Measurements from ENCODE around the gene BTBD7.
"Not testable (repeated sequence)": the region's sequence is repeated elsewhere in the genome, so short reads cannot be mapped to it uniquely, and the experiment has no call there.

BTBD7 gene

DNA sequence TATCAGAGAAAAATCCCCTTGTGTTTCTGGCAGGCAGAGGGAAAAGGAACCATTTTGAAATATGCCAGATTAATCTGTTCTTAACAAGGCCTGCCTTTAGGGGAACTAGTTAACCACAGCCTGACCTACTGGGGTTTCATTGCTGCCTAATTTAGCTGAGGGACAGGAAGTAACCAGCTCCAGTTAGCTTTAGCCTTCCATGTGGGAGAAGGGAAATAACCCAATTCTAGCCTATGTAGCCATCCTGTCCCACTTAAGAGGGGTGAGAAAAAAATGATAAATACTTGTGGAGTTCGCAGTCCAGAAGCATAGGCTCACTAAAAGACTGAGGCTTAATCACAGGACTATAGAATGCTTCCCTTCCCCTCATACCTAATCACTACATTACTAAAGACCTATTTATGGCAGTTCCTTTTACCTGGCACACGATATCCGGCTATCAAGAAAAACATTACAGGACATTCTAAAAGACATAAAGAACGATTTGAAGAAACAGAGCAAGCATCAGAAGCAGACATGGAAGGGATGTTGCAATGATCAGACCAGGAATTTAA is 37.0 kb upstream of the BTBD7 start:
- Histone ChIP-seq H3K9me3 (replicated peaks; ENCODE audit: insufficient read depth, low read length) (no peaks in the 10 kb centered on the region), H2AFZ (ENCODE audit: low read length) (peak overlapping the region; percentile 91), H3F3A (ENCODE audit: insufficient read depth, low read length) (no peaks in the 10 kb centered on the region), H3K36me3 (replicated peaks; ENCODE audit: insufficient read depth, low read length) (no peaks in the 10 kb centered on the region), H3K9ac (ENCODE audit: low read length) (peak overlapping the region; percentile 35; the same call in 1 of the 2 replicates), H4K20me1 (ENCODE audit: insufficient read depth, low read length) (no peaks in the 10 kb centered on the region), H3K4me3 (ENCODE audit: low read length) (no peak overlapping the region), H3K4me2 (ENCODE audit: low read depth, low read length) (peak overlapping the region; percentile 57), H3K27ac (ENCODE audit: low read length) (peak overlapping the region; percentile 74), H3K4me1 (ENCODE audit: low read length) (peaks cover 17% of the 10 kb centered on the region), H3K9me2 (replicated peaks; ENCODE audit: insufficient read depth, low read length) (no peaks in the 10 kb centered on the region), H3K79me2 (ENCODE audit: low read length) (no peaks in the 10 kb centered on the region), H3K27me3 (replicated peaks; ENCODE audit: insufficient read depth, low read length) (no peaks in the 10 kb centered on the region)
- TF ChIP-seq, protein P1, sequence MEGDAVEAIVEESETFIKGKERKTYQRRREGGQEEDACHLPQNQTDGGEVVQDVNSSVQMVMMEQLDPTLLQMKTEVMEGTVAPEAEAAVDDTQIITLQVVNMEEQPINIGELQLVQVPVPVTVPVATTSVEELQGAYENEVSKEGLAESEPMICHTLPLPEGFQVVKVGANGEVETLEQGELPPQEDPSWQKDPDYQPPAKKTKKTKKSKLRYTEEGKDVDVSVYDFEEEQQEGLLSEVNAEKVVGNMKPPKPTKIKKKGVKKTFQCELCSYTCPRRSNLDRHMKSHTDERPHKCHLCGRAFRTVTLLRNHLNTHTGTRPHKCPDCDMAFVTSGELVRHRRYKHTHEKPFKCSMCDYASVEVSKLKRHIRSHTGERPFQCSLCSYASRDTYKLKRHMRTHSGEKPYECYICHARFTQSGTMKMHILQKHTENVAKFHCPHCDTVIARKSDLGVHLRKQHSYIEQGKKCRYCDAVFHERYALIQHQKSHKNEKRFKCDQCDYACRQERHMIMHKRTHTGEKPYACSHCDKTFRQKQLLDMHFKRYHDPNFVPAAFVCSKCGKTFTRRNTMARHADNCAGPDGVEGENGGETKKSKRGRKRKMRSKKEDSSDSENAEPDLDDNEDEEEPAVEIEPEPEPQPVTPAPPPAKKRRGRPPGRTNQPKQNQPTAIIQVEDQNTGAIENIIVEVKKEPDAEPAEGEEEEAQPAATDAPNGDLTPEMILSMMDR (IDR thresholded peaks at IDR 0.05; ENCODE audit: low read length) = no peak
- TF ChIP-seq EZH2phosphoT487 (IDR thresholded peaks at IDR 0.05; ENCODE audit: low read length) (no peak), EZH2 (optimal IDR thresholded peaks at IDR 0.05; ENCODE audit: low read depth, low read length) (no peak)
- DNase-seq = peak; percentile 45

DNA sequence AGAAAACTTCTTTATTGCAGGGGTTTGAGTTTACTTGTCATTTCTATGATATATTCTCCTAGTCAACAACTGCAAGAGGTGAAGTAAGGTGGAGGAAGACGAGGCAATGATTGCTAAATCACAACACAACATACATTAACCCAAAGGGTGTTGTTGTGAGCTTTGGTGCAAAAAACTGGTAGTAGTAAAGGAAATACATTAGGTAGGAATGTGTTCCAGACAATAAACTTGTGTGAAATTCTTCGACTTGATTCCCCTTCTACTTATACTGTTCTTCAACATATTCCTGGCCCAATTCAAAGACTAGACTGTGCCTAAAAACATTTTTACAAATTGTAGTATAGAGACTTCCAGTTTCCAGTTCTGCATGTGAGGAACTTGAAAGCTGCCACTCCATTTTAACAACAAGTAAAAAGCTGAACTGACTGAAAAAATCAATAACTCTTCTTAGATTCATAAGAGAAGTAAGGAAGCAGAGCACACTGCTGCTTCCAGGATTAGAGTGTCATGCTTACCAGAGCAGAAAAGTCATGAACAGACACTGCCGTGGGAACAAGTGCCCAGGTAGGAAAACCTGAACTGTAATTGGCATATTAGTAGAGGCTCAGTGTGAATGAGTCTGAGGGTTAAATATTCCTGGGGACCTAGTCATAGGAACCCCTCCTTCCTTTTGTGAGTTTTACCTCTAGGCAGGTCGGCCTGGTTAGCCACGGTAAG is 36.3 kb upstream of the BTBD7 start:
- Histone ChIP-seq H3K4me3 (ENCODE audit: low read length) (peak overlapping the region; percentile 10; the same call in 1 of the 2 replicates), H3K9me3 (replicated peaks; ENCODE audit: insufficient read depth, low read length) (no peaks in the 10 kb centered on the region), H3K9me2 (replicated peaks; ENCODE audit: insufficient read depth, low read length) (no peaks in the 10 kb centered on the region), H4K20me1 (ENCODE audit: insufficient read depth, low read length) (no peaks in the 10 kb centered on the region), H3K36me3 (replicated peaks; ENCODE audit: insufficient read depth, low read length) (no peaks in the 10 kb centered on the region), H3K27ac (ENCODE audit: low read length) (peak overlapping the region; percentile 74), H3K9ac (ENCODE audit: low read length) (peak overlapping the region; percentile 35; the same call in 1 of the 2 replicates), H3K4me1 (ENCODE audit: low read length) (peaks cover 17% of the 10 kb centered on the region), H3K27me3 (replicated peaks; ENCODE audit: insufficient read depth, low read length) (no peaks in the 10 kb centered on the region), H3K79me2 (ENCODE audit: low read length) (no peaks in the 10 kb centered on the region), H3F3A (ENCODE audit: insufficient read depth, low read length) (no peaks in the 10 kb centered on the region), H2AFZ (ENCODE audit: low read length) (peak overlapping the region; percentile 91), H3K4me2 (ENCODE audit: low read depth, low read length) (peak overlapping the region; percentile 57; the same call in 1 of the 2 replicates)
- TF ChIP-seq, protein P1 (IDR thresholded peaks at IDR 0.05; ENCODE audit: low read length) = no peak
- TF ChIP-seq EZH2phosphoT487 (IDR thresholded peaks at IDR 0.05; ENCODE audit: low read length) = no peak
- TF ChIP-seq EZH2 (optimal IDR thresholded peaks at IDR 0.05; ENCODE audit: low read depth, low read length) = no peak
- no peak for DNase-seq

- H3K9me3 ChIP-seq (replicated peaks; ENCODE audit: insufficient read depth, low read length); H3K9me2 ChIP-seq (replicated peaks; ENCODE audit: insufficient read depth, low read length): not testable (repeated sequence)
Measured at GRCh38 chr14:93354873-93355272, 22.0 kb upstream of the BTBD7 start.

DNA sequence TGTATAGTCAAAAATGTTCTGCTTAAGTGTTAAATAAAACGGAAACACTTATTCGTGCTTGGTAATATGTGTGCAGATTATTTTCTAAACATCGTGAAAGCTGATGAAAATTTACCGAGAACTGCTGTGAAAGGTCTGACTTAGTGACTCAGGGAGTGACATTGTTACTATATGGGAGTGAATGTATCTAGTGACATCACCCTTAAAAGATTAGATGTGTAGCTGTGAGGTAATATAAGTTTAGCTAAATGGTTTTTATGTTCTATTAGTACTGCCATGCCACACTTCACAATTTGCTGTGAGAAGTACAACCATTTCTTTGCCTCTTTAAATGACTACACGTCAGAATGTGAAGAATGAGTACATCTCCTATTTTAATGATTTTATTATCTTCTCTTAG is 15.5 kb upstream of the BTBD7 start:
- H3K9ac ChIP-seq (ENCODE audit: low read length) = no peak overlapping the region
- H3K4me1 ChIP-seq (ENCODE audit: low read length) = no peaks in the 10 kb centered on the region
- H3K9me2 ChIP-seq (replicated peaks; ENCODE audit: insufficient read depth, low read length) = no peaks in the 10 kb centered on the region
- H2AFZ ChIP-seq (ENCODE audit: low read length) = no peak overlapping the region
- TF ChIP-seq EZH2 (optimal IDR thresholded peaks at IDR 0.05; ENCODE audit: low read depth, low read length) (no peak), EZH2phosphoT487 (IDR thresholded peaks at IDR 0.05; ENCODE audit: low read length) (no peak)
- TF ChIP-seq, protein P1 (IDR thresholded peaks at IDR 0.05; ENCODE audit: low read length) = no peak
- H3K9me3 ChIP-seq (replicated peaks; ENCODE audit: insufficient read depth, low read length) = no peaks in the 10 kb centered on the region
- H3K4me2 ChIP-seq (ENCODE audit: low read depth, low read length) = no peak overlapping the region
- H3K36me3 ChIP-seq (replicated peaks; ENCODE audit: insufficient read depth, low read length) = no peaks in the 10 kb centered on the region
- no peaks in the 10 kb centered on the region for H4K20me1 ChIP-seq (ENCODE audit: insufficient read depth, low read length)
- no peak for DNase-seq
- no peaks in the 10 kb centered on the region for H3F3A ChIP-seq (ENCODE audit: insufficient read depth, low read length)
- H3K27ac ChIP-seq (ENCODE audit: low read length) = no peak overlapping the region
- H3K79me2 ChIP-seq (ENCODE audit: low read length) = no peaks in the 10 kb centered on the region
- H3K27me3 ChIP-seq (replicated peaks; ENCODE audit: insufficient read depth, low read length) = no peaks in the 10 kb centered on the region
- no peak overlapping the region for H3K4me3 ChIP-seq (ENCODE audit: low read length)

More at GRCh38 chr14:93354873-93355272, 22.0 kb upstream of the BTBD7 start:
- not testable (repeated sequence) for H3F3A ChIP-seq (ENCODE audit: insufficient read depth, low read length); H3K79me2 ChIP-seq (ENCODE audit: low read length); DNase-seq; H3K4me2 ChIP-seq (ENCODE audit: low read depth, low read length); H3K27me3 ChIP-seq (replicated peaks; ENCODE audit: insufficient read depth, low read length); H3K9ac ChIP-seq (ENCODE audit: low read length); H2AFZ ChIP-seq (ENCODE audit: low read length); H4K20me1 ChIP-seq (ENCODE audit: insufficient read depth, low read length); H3K4me1 ChIP-seq (ENCODE audit: low read length); H3K36me3 ChIP-seq (replicated peaks; ENCODE audit: insufficient read depth, low read length); H3K4me3 ChIP-seq (ENCODE audit: low read length); H3K27ac ChIP-seq (ENCODE audit: low read length)

All from MM.1S (cell line).